Gastroesophageal sphincter (tissue), 3 donors: ENCODE results near the gene NSRP1.

ENCODE experiments used
- POLR2AphosphoS5 ChIP-seq: sonication (generic); formaldehyde crosslinking; IDR thresholded peaks from one replicate; pipeline ENCODE4 v1.6.1; 2017; ENCODE audit warnings: antibody characterized with exemption
- TF ChIP-seq, protein P1 (sequence below), 4 experiments: fragments of 200-600 bp in 2 of 4; fragments of 450-650 bp in 2 of 4; sonication (generic) in 1 of 4; IDR thresholded peaks; one replicate each; pipeline ENCODE4 v1.5.1; 2017 to 2019; ENCODE audit warnings: antibody characterized with exemption in 4 of 4, mild to moderate bottlenecking in 2 of 4, moderate library complexity in 2 of 4

- TF ChIP-seq, protein P1, sequence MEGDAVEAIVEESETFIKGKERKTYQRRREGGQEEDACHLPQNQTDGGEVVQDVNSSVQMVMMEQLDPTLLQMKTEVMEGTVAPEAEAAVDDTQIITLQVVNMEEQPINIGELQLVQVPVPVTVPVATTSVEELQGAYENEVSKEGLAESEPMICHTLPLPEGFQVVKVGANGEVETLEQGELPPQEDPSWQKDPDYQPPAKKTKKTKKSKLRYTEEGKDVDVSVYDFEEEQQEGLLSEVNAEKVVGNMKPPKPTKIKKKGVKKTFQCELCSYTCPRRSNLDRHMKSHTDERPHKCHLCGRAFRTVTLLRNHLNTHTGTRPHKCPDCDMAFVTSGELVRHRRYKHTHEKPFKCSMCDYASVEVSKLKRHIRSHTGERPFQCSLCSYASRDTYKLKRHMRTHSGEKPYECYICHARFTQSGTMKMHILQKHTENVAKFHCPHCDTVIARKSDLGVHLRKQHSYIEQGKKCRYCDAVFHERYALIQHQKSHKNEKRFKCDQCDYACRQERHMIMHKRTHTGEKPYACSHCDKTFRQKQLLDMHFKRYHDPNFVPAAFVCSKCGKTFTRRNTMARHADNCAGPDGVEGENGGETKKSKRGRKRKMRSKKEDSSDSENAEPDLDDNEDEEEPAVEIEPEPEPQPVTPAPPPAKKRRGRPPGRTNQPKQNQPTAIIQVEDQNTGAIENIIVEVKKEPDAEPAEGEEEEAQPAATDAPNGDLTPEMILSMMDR (IDR thresholded peaks at IDR 0.05) = no peak
- TF ChIP-seq POLR2AphosphoS5 = no peak
Observed at GRCh38 chr17:30164531-30164930, 47.9 kb downstream of the NSRP1 start.
